Heart left ventricle (tissue), 16 donors: ENCODE measurements around the gene MRRF. TPM values are rescaled to one million over a fixed set of nuclear protein-coding genes. Genes with fewer than 3 reads are reported as not detected.

Source experiments
- ATAC-seq, 4 donors: fragments of 200-7000 bp; cut with Tn5 transposase; one replicate each; pipeline ENCODE4 v1.9.1; 2020 to 2022; ENCODE audit warnings: moderate library complexity in 4 of 4, mild to moderate bottlenecking in 3 of 4, moderate number of reproducible peaks in 1 of 4
- DNase-seq, 5 donors: peaks; one replicate each; pipeline ENCODE4 v3.0.0-alpha.2; 2020
- H3K27ac ChIP-seq, 12 donors: fragments of 200-600 bp; sonication (generic) in 4 of 12; one replicate each; pipeline versions ENCODE4 v1.5.0 to v1.8.0; 2016 to 2022; ENCODE audit warnings: mild to moderate bottlenecking in 2 of 12
- H3K27me3 ChIP-seq, 9 donors: fragments of 200-600 bp; sonication (generic) in 2 of 9; one replicate each; pipeline versions ENCODE4 v1.5.1 to v1.8.0; 2016 to 2022; ENCODE audit warnings: mild to moderate bottlenecking in 3 of 9
- H3K36me3 ChIP-seq, 9 donors: fragments of 200-600 bp; sonication (generic) in 2 of 9; one replicate each; pipeline versions ENCODE4 v1.5.0 to v1.8.0; 2018 to 2022; ENCODE audit warnings: mild to moderate bottlenecking in 2 of 9
- H3K4me1 ChIP-seq, 12 donors: fragments of 200-600 bp; sonication (generic) in 4 of 12; one replicate each; pipeline versions ENCODE4 v1.5.0 to v1.8.0; 2016 to 2022; ENCODE audit warnings: mild to moderate bottlenecking in 3 of 12
- H3K4me3 ChIP-seq, 12 donors: fragments of 200-600 bp; sonication (generic) in 4 of 12; one replicate each; pipeline versions ENCODE4 v1.5.0 to v1.8.0; 2017 to 2022; ENCODE audit warnings: mild to moderate bottlenecking in 9 of 12, moderate library complexity in 4 of 12
- H3K9me3 ChIP-seq, 12 donors: fragments of 200-600 bp; sonication (generic) in 4 of 12; one replicate each; pipeline versions ENCODE4 v1.5.0 to v1.8.0; 2016 to 2022; ENCODE audit warnings: mild to moderate bottlenecking in 1 of 12
- CTCF ChIP-seq, 12 donors: fragments of 200-600 bp; sonication (generic) in 4 of 12; IDR thresholded peaks; one replicate each; pipeline versions ENCODE4 v1.5.0 to v1.8.0; 2018 to 2022; ENCODE audit warnings: antibody characterized with exemption in 12 of 12, mild to moderate bottlenecking in 5 of 12
- POLR2A ChIP-seq, 2 donors: fragments of 450-650 bp; IDR thresholded peaks; one replicate each; pipeline ENCODE4 v1.6.1; 2017; ENCODE audit warnings: antibody characterized with exemption in 2 of 2, mild to moderate bottlenecking in 2 of 2, moderate library complexity in 2 of 2
- WGBS, 4 donors: extraction: QIAGEN DNeasy Blood & Tissue Kit in 2 of 4; methylation state at CpG; one replicate each; pipeline versions ENCODE4 v1.1.5 to v1.1.7; 2013 to 2018; 5-methylcytosine and 5-hydroxymethylcytosine counted together
- intact Hi-C, 10 donors: fragments of 100-400 bp; cut with DNase I; formaldehyde crosslinking; loops; one replicate each; pipeline versions ENCODE4 v1.11.1 to v1.14.2; 2022
- polyA plus RNA-seq, 2 donors: library from polyadenylated mRNA; stranded (reverse); fragments of 200-250 nt; gene quantifications; one replicate each; pipeline ENCODE4 v1.2.3, GENCODE V29; 2013
- total RNA-seq, 9 donors: library from RNA; depleted of rRNA in 2 of 9; stranded (reverse); fragments of >200 nt in 2 of 9; fragmentation: NEBNext Ultra II Directional in 3 of 9; extraction: Animal tissue kit (Norgen Biotek cat#: 25700) in 3 of 9; gene quantifications; one replicate each; pipeline versions ENCODE4 v1.1.0 to v1.2.4, GENCODE V29; 2016 to 2023
- donor health status: ischemic (EF 13 %, LVEDD 7.1; RV severe dilation, severe dysfunction).
- donor health status: healthy with polysubstance abuse.
- donor health status: DM: no; HTN: yes; CAD: no.
- donor health status: DM: no; HTN: no; CAD: no.
- donor health status: ischemic (EF 25% LVEDD 6.9; RV normal size, moderate dysfunction).
- donor health status: ischemic (EF 25% LVEDD 5.7; RV mildly dilated, moderate dysfunction).
- donor health status: healthy.
- donor health status: DM: yes; HTN: yes; CAD: no.
- donor health status: ischemic (EF 35%, LVEDD 5.7; RV mildly dilated, moderate dysfunction).
- donor health status: nonischemic (EF 11% LVEDD 7.7; RV severe dilation, severe dysfunction).
- donor health status: DM: yes; HTN: yes; CAD: no.
- donor health status: PGD.
- donor health status: ischemic (EF 29% LVEDD 5.4; RV normal size, mild dysfunction).
- donor health status: nonischemic (EF 23%, LVEDD 6.1; RV moderate dilation, normal function).

MRRF gene
- total and polyA plus RNA-seq, 11 donors = 27.0 to 48.1 (median 36.0) TPM

GRCh38 chr9:122244349-122244748 lies 20.3 kb upstream of the MRRF start:
- H3K4me3 ChIP-seq = no peak overlapping the region
- no peak overlapping the region for H3K27ac ChIP-seq
- intact Hi-C loops = no loop called here
- H3K9me3 ChIP-seq = no peaks in the 10 kb centered on the region
- no peak for ATAC-seq
- no peak for TF ChIP-seq POLR2A (IDR thresholded peaks at IDR 0.05)
- no peak for TF ChIP-seq CTCF (IDR thresholded peaks at IDR 0.05)
- 88 to 92% (median 91%) methylated on average over 3 of the region's 3 CpGs for WGBS, 4 donors
- peaks cover 0 to 100% (median 91%) of the 10 kb centered on the region in 9 donors for H3K36me3 ChIP-seq
- H3K27me3 ChIP-seq = no peaks in the 10 kb centered on the region
- H3K4me1 ChIP-seq = peaks cover 0 to 14% (median under 1%) of the 10 kb centered on the region in 12 donors
- no peak for DNase-seq

- H3K4me1 ChIP-seq = peaks cover 0 to 10% (median 3%) of the 10 kb centered on the region in 12 donors
- TF ChIP-seq POLR2A (IDR thresholded peaks at IDR 0.05) = no peak
- TF ChIP-seq CTCF (IDR thresholded peaks at IDR 0.05) = no peak
- H3K9me3 ChIP-seq = no peaks in the 10 kb centered on the region
- no peak overlapping the region for H3K4me3 ChIP-seq
- WGBS, 4 donors = 77 to 86% (median 81%) methylated on average over 3 of the region's 3 CpGs
- ATAC-seq (no peak), DNase-seq (no peak)
- H3K27me3 ChIP-seq = no peaks in the 10 kb centered on the region
- H3K27ac ChIP-seq = no peak overlapping the region
- peaks cover 0 to 100% (median 91%) of the 10 kb centered on the region in 9 donors for H3K36me3 ChIP-seq
- intact Hi-C loops = no loop called here
Measured at GRCh38 chr9:122246666-122247065, 18.0 kb upstream of the MRRF start.

DNA sequence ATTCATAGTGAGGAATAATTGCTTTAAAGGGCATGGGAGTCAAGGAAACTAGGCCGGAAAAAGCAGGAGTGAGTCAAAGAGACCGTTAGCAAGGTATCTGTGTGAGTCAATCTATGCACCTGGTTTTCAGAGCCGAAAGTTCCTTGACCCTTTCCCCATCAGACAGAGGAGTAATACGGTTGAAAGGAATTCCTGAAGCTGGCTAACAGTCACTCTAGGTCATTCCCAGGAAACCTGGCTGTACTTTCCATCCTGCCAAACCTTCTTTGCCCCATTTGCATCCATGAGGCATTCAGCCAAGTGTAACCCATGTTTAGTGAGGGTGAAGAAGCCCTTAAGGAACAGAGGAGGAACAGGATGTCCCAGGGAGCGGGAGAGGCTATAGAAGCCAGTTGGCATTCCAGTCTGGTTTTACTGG lies 16.2 kb upstream of the MRRF start:
- no peak overlapping the region for H3K4me3 ChIP-seq
- H3K27me3 ChIP-seq = no peaks in the 10 kb centered on the region
- H3K9me3 ChIP-seq = no peaks in the 10 kb centered on the region
- 67 to 73% (median 68%) methylated on average over 5 of the region's 5 CpGs for WGBS, 4 donors
- H3K36me3 ChIP-seq = peaks cover 0 to 97% (median 88%) of the 10 kb centered on the region in 9 donors
- TF ChIP-seq POLR2A (IDR thresholded peaks at IDR 0.05) (no peak), CTCF (IDR thresholded peaks at IDR 0.05) (no peak)
- DNase-seq (no peak), ATAC-seq (no peak)
- no peak overlapping the region for H3K27ac ChIP-seq
- H3K4me1 ChIP-seq = peaks cover 0 to 28% (median 15%) of the 10 kb centered on the region in 12 donors
- intact Hi-C loops = no loop called here

DNA sequence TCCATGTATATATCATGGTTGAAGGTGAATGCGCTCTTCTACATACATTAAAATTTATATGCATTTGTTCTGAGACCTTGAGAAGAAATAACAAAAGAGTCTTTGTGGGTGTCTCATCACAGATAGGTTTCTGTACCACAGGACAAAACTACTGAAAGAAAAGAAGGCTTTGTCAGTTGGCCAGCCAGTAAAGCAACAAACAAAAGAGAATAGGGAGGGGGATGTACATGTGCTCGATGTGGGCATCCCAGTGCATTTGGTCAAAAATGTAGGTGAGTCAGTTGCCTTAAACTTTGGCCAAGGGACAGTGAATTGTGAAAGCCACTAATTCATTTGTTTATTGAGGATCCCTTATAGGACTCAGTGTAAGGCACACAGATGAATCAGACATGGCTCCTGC lies 13.3 kb upstream of the MRRF start:
- ATAC-seq (no peak), DNase-seq (no peak)
- intact Hi-C loops = loop anchor here in 4 of 10 donors (5.0 to 10.0 kb wide), 4 partner anchors 94 to 124 kb away; partner anchors contain the start of genes MORN5 (in 1 of the 4) and NDUFA8 (in 1 of the 4)
- Histone ChIP-seq H3K36me3 (peaks cover 0 to 94% (median 76%) of the 10 kb centered on the region in 9 donors), H3K27ac (peak overlapping the region in 2 of 12 donors; percentile 7 to 61), H3K4me1 (peaks cover 0 to 38% (median 18%) of the 10 kb centered on the region in 12 donors), H3K9me3 (no peaks in the 10 kb centered on the region), H3K27me3 (no peaks in the 10 kb centered on the region), H3K4me3 (no peak overlapping the region)
- TF ChIP-seq POLR2A (IDR thresholded peaks at IDR 0.05) = no peak
- TF ChIP-seq CTCF (IDR thresholded peaks at IDR 0.05) = no peak
- 82 to 95% (median 88%) methylated on average over 2 of the region's 2 CpGs for WGBS, 4 donors
